Fibroblast of skin of back (primary cell): ENCODE results near the gene FARS2.
"Not testable (repeated sequence)": the region's sequence is repeated elsewhere in the genome, so short reads cannot be mapped to it uniquely, and the experiment has no call there.

Experiments used
- DNase-seq: peaks from one replicate; pipeline ENCODE4 v3.0.0-alpha.2; 2013

Gene FARS2

GRCh38 chr6:5541751-5542432 is 280.6 kb downstream of the FARS2 start:
- DNase-seq = peak; percentile 50

GRCh38 chr6:5547556-5547955 is 286.2 kb downstream of the FARS2 start:
- DNase-seq = no peak

- no peak for DNase-seq
These were observed 289.3 kb downstream of the FARS2 start for GRCh38 chr6:5550631-5551030.

DNA sequence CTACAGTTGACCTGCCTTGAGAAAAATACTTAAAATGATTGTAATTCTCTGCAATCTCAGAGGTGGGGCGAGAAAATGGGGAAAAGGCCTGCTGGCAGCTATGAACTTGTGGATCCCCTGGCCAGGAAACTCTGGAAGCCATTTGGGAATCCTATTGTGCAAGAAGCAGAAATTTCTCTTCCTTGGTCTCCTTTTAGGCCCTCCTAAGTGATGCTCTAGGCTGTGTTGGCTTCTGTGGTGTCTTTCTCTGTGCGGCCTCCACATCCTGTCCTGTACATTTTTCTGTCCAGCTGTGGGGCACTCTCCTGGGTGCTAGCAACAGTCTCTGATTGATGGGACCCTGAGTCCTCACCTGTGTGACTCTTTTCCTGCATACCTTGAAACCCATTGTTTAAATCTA is 290.9 kb downstream of the FARS2 start:
- no peak for DNase-seq

- DNase-seq = no peak
These were observed 292.5 kb downstream of the FARS2 start for GRCh38 chr6:5553767-5554166.

- no peak for DNase-seq
These were observed 292.9 kb downstream of the FARS2 start for GRCh38 chr6:5554226-5554625.

- no peak for DNase-seq
These were observed 294.7 kb downstream of the FARS2 start for GRCh38 chr6:5556011-5556410.

- DNase-seq = no peak
These were observed 296.2 kb downstream of the FARS2 start for GRCh38 chr6:5557506-5557905.

DNA sequence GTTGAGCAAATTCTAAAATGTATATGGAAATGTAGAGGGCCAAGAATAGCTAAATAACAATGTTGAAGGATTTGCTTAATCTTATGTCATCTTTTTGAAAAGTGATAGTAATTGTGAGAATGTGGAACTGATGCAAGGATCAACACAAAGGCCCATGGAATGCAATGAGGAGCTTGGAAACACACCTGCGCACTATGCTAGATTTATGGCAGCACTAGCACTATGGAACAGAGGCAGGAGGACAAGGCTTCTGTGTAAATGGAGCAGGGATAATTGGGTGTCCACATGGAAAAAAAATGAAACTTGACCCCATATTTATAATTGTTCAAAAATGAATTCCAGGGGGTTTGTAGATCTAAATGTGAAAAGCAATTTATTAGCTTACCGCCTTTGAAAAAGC is 298.3 kb downstream of the FARS2 start:
- no peak for DNase-seq

- DNase-seq = no peak
These were observed 301.0 kb downstream of the FARS2 start for GRCh38 chr6:5562277-5562676.

DNA sequence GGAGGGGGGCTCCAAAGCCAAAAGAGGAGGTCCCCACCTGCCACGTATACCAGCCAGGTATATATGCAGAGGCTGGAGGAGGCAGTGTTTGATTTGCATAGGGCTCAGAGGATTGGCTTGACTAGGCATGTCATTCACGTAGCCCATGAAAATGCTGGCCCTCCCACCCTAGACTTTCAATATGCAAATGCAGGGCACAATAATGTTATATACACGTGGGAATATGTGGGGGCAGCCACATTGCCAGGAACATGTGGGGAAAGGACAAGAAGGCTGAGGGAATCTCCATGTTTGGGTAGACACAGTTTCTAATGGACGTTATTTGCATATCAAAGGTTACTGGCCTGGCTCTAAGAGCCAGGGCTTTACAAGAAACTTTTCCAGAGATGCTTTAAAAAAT is 301.8 kb downstream of the FARS2 start:
- DNase-seq = no peak

GRCh38 chr6:5564746-5565145 is 303.4 kb downstream of the FARS2 start:
- DNase-seq = not testable (repeated sequence)

GRCh38 chr6:5565971-5566370 is 304.7 kb downstream of the FARS2 start:
- DNase-seq = no peak

DNA sequence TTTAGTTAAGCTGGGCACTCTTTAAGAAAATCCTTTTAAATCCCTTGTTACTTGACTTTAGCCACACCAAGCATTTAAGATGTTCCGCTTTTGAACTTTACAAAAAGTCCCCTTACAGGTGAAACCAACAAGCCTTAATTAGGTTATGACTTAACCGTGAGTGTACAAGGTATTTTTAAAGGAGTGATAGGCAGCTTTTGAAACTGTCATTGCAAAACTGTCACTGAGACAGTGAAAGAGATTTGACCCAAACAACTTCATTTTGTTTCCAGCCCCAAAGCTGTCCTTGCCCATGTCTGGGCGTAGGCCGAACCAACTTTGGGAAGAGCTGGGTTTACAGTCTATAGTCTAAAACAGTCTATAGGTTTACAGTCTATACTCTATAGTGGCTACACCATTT is 305.4 kb downstream of the FARS2 start:
- no peak for DNase-seq

GRCh38 chr6:5567352-5567751 is 306.0 kb downstream of the FARS2 start:
- DNase-seq = no peak

DNA sequence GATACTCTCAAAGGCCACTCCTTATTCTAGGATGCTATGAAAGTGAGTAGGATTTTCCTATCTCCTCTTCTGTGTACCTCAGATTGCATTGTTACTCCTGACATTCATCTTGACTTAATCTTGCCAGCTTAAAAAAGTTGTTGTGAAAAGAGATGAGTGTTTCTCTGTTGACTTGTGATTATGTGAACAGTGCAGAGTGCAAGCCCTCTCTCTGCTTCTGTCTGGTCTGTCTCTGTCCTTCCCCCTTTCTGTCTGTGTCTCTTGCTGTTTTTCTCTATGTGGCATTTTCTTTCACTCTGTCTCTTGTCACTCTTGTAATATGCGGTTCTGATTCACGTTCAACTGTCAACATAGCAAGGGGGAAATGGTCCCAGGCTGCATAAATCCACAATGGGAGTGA is 306.6 kb downstream of the FARS2 start:
- no peak for DNase-seq

GRCh38 chr6:5569491-5569890 is 308.2 kb downstream of the FARS2 start:
- peak; percentile 18 for DNase-seq

DNA sequence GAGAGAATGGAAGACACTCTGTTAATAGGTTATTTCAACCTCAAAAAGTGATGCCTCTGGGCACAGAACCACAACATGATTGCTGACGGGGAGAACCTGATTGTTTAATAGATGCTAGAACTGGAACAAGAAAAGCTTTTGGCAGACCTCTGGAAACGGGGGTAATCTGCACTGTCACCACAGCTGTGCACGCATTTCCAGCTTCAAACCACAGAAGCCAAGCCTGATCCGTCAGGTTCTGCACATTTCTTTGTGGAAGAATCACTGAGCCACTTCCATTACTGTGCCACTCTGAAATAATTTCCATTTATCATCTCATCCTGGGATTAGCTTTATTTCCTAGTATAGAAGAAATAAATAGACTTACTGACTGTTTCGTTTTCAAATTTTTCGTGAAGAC is 309.3 kb downstream of the FARS2 start:
- DNase-seq = no peak

DNA sequence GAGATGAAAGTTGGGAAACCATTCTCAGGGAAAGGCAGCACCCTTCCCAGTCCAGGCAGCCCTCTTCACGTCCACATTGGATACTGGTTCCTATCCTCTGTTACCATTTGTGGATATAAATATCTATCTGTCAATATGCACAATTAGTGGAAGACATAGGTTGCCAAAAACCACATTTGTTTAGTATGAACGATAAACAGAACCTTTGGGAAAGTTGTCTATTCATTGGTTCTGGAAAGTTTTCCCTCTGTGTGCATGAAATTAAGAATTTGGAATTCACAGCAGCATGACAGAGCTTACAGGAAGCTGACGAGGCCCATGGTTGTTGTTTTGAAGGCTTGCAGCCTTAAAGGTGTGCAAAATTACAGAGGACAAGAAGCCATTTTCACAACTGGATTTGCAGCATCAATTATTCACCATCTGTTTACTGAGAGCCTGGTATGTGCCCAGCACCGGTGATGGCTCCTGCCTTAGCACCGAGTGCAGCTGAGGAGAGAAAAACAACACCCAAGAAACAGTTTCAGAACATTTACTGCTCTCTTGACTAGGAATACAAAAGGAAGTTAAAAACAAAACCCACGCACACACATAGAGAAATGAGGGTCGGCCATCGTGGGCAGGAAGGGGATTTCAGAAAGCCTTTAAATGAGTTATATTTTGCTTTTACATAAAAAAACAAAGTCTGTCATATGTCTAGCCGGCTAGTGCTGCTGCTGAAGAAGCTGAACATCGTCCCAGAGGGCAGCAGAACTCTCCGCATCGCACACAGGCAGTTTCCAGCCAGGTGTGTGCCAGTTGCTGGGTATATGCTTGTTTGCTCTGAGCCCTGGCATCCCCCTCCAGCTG is 319.6 kb downstream of the FARS2 start:
- DNase-seq = no peak

DNA sequence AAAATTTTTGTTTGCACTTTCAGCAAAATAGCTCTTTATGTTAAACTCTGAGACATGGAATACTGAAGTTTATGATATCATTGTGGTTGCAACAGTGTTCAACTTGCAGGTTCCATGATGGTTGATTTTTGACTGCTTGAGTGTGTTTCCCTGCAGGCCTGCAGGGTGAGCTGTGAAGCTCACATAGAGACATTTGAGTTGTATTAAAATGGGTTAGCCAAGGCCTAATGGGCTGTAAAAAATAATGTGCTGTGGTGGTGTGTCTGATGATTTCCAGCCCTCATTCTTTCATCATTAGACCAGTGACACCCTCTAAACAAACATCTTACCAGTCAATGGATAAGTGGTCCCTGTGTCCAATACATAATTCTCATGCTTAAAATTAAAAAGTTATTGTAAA is 321.4 kb downstream of the FARS2 start:
- peak; percentile 11 for DNase-seq

DNA sequence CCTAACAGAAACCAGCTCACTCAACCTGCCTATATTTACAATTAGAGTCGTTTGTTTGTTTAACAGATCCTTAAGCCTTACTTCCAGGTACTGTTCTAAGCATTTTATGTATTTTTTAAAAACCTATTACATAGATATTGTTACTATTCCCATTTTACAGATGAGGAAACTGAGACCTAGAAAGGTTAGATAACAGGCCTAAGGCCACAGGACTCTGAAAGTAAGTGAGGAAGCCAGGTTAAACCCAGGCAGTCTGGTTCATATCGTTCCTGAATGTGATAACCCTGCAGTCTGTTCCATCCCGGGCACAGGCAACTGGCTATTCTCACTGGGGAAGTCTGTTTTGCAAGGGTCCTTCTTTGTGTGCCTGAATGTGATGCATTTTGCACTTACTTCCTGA is 322.2 kb downstream of the FARS2 start:
- no peak for DNase-seq

DNA sequence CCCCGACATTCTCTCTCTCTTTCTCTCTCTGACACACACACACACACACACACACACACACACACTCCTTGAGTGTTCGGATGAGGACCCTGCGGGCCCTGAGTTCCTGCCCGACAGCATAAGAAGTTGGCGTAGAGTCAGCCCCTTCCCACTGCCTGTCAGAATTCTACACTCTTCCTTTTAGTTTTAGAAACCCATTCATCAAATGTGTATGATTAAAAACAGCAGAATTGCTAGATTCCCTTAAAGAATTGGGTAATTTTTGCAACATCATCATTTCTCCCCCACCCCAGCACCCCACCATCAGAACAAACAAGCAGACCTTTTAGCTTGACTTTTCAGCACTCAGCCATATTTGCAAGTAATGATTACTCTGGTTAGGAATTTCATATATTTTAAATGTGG is 322.8 kb downstream of the FARS2 start:
- peak; percentile 68 for DNase-seq

- DNase-seq = no peak
These were observed 326.3 kb downstream of the FARS2 start for GRCh38 chr6:5587648-5588047.

GRCh38 chr6:5589422-5590141 is 328.3 kb downstream of the FARS2 start:
- DNase-seq = no peak
